Measurements from ENCODE around the gene PMIS2.

The PMIS2 gene

DNA sequence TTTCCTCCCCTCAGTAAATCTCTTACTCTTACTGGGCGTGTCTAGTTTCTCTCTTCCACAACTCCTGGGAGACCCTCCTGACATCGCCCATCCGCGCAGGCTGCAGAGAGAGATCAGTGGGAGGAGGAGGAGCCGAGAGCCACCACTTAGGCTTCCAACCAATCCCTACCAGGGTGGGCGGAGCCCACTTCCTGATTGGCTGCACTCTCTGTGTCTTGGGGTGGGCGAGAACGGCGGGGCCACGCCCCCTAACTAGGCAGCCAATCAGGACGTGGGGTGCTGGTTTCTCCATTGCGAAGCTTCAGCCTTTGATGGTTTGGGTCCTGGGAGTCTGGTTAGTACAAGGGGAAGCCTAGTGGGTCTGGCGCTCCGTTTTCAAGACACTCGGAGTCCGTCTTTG, at the start of gene PMIS2:
TSS of gene PMIS2 (plus strand) at position 326 of the 400 bp plus-strand sequence. CDS start 87 bp downstream, outside the sequence.
- DNase-seq (ENCODE audit: low read depth): no peak

DNA sequence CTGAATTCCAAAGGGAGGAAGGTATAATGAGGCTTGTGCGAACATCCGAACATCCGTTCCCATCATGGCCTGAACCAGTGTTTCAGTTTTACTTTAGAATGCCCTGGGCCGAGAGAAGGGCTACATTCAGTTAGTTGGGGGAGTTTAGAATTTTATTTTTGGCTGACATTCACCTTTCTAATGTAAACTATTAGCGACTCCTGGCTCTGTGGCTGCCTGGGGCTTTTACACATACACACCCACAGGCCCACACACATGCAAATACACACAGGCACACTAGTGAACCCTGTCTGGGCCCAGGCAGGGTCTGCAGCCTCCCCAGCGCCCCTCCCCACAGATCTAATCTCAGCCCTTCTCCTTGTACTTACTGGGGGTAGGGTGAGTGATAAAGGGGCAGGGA, 46.7 kb upstream of the PMIS2 start:
- no peak for DNase-seq (ENCODE audit: low read depth)

DNA sequence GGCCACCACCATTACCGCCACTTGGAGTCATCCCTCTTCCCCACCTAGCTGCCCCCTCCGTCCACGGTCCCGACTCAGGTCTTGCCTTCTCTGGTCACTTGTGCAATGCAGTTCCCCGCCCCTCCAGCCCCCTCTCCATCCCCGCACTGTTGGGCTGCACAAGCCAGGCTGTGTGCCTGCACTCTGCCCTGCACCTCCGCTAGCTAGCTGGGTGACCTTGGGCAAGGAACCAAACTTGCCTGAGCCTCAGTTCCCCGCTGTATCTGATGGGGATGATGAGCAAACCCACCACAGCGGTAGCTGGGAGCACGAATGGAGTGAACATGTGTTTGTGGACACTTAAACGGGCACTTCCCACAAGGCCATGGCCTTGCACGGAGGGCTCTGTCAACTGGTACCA, 46.1 kb upstream of the PMIS2 start:
- DNase-seq (ENCODE audit: low read depth): no peak

DNA sequence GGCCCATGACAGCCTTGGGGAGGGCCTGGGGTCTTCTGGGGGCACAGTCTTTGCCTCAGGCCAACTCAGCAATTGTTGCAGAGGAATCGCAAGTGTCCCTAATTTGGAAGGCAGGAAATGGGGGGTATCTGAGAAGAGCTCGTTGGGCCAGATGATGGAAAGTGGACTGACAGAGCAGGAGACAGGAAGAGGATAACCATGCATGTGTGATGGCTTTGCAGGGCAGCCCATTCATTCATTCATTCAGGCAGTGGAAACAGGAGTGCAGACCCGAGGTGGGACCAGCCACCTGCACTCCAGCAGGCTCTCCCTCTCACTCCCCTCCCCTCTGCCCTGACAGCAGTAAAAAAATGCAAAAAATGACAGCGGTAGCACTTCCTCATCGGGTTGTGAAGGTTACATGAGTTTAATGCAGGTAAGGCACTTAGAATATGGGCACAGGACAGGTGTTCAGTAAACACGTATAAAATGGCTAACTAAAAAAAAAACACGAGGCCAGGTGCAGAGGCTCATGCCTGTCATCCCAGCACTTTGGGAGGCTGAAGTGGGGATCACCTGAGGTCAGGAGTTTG, 45.5 kb upstream of the PMIS2 start:
- DNase-seq (ENCODE audit: low read depth): no peak

DNA sequence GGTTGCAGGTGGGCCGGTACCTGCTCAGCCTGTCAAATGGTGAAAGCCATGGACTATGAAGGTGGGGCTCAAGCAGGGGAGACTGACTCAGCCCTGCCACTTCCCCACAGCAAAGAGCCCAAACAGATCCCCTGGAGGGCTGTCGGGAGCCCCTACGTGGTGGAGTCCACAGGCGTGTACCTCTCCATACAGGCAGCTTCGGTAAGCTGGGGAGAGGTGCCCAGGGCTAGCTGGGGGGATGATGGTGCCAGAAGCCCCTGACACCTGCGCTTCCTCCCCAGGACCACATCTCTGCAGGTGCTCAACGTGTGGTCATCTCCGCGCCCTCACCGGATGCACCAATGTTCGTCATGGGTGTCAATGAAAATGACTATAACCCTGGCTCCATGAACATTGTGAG, 43.8 kb upstream of the PMIS2 start:
- no peak for DNase-seq (ENCODE audit: low read depth)

DNA sequence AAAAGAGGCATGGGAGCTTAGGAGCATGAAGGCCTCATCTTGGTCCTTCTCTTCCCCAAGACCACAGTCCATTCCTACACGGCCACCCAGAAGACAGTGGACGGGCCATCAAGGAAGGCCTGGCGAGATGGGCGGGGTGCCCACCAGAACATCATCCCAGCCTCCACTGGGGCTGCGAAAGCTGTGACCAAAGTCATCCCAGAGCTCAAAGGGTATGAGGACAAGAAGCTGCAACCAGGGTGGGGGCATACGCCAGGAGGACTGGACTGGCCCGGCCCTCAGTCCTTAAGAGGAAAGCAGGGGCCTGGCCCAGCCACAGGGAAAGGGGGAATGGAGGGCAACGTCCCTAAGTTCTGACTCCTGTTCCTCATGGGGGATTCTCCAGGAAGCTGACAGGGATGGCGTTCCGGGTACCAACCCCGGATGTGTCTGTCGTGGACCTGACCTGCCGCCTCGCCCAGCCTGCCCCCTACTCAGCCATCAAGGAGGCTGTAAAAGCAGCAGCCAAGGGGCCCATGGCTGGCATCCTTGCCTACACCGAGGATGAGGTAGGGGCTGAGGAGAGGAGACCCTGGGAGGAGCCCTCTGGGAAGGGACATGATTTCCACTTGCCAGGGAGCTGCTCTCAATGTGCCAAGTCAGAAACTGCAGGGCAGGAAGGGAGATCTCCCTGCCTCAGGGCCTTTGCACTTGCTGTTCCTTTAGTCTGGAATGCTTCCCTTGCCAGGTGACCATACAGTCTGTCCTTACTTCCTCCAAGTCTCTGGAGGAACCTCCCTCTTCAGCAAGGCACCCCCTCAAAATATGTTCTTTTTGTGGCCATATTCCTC, 42.5 kb upstream of the PMIS2 start:
- no peak for DNase-seq (ENCODE audit: low read depth)

DNA sequence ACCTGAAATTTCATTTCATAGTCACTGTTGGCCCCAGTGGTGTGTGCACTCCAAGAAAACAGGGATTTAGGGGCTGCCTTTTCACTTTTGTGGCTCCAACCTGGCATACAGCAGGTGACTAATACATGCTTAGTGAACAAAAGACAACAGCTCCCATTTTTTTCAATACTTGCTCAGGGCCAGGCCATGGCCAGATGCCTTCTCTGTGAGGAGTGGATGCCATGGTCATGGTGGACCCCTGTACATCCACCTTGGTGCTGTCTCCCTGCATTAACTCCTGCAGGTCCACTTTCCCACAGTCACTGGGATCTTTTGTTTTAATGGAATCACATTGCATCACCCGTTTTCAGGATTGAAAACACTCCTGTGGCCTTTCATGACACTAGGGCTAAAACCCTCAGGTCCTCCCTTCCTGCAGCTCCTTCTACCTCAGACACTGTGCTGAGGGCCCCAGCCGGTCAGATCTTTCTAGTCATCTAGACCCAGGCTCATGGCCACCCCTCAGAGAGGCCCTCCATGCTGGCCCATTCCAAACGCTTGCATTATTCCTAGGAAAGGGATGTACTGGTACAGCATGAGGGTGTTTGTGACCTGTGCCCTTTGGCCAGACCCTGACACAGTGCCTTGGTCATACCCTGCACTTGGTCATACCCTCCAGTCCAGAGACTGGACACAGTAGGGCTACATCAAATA, 41.7 kb upstream of the PMIS2 start:
- DNase-seq (ENCODE audit: low read depth): no peak

DNA sequence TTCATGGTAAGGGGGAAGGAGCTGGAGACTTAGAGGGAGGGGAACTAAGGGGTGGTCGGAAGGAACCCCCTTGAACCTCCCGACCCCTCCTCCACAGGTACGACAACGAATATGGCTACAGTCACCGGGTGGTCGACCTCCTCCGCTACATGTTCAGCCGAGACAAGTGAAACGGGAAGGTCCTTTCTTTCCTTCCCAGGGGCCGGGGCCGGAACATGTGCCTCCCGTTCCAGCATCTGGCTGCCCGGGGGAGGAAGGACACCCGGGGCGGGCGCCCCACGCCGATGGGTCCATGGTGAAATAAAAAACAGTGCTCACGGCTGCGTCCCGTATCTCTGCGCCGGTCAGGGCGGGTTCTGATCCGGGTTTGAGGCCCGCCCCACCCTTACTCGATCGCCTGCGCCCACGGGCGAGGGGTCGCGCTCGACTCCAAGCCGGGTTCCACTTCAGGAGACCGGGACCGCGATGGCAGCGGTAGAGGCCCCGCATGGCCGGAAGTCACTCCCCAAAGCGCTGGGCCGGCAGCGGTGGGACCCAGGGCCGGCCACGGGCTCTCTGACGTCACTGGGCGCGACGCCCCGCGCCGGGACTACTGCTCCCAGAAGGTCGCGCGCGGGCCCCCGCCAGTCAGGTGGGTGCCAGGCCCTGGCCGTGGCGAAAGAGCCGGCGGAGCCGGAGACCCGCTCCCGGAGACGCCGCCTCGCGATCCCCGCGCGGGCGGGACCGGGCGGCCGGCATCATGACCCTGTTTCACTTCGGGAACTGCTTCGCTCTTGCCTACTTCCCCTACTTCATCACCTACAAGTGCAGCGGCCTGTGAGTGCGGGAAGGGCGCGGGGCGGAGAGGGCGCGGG, 40.7 kb upstream of the PMIS2 start, which contains the start of gene TMEM147:
TSS of gene TMEM147 (plus strand) at position 626 of the 854 bp plus-strand sequence. CDS start at position 740, 114 bp downstream.
- peak; percentile 73 for DNase-seq (ENCODE audit: low read depth)

DNA sequence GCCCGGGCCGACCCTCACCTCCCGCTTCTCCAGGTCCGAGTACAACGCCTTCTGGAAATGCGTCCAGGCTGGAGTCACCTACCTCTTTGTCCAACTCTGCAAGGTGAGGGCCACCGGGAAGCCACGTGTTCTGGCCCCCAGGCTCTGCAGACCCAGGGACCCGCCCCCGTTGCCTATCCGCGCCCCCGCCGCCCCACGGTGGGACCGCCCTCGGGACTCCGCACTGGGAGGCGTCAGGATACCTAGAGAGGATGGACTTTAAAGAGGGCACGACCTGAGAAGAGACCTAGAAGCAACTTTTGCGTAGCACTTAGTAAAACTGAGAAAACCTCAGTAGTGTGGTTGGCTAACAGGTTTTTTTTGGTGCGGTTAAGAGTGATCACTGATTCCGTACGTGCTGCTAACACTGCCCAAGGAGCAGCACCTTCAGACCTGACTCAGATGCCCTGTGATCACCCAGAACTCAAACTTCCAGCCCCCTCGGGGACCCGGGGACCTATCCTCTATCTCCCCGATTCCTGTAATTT, 40.1 kb upstream of the PMIS2 start:
- peak; percentile 51 for DNase-seq (ENCODE audit: low read depth)

DNA sequence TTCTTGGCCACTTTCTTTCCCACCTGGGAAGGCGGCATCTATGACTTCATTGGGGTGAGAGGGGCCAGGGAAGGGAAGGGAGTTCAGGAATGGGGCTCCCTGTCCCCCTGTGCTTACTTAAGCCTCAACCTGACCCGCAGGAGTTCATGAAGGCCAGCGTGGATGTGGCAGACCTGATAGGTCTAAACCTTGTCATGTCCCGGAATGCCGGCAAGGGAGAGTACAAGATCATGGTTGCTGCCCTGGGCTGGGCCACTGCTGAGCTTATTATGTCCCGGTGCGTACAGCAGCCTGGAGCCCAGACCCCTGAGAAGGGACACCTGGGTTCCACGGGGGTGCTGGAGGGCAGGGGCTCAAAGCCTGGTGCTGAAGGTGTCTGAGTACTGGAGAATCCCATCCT, 39.4 kb upstream of the PMIS2 start:
- DNase-seq (ENCODE audit: low read depth): no peak

DNA sequence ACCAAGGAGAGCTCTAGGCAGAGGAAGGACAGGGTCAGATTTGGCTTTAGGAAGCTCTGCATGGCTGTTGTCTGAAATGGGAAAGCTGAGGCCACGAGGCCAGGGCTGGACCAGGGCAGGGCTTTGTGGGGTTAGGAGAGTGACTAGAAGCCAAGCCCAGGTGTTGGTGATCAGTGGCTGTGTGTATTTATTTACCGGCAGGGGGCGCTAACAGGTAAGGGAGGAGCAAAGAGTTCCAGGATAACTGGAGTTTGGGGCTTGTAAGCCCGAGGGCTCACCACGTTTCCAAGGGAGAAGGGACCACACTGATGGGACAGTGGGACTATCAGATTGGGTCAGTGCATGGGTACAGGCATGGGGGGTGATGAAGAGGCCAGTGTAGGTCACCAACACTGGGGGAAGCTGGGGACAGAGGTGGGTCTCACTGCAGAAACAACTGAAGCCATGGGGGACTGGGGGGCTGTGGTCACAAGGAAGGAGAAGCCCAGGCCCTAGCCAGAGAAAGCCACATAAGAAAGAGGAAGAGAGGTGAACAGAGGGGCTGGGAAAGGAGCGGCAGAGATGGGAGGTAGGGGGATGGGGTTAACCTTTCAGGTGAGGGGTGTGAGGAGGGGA, 36.7 kb upstream of the PMIS2 start:
- DNase-seq (ENCODE audit: low read depth): no peak

DNA sequence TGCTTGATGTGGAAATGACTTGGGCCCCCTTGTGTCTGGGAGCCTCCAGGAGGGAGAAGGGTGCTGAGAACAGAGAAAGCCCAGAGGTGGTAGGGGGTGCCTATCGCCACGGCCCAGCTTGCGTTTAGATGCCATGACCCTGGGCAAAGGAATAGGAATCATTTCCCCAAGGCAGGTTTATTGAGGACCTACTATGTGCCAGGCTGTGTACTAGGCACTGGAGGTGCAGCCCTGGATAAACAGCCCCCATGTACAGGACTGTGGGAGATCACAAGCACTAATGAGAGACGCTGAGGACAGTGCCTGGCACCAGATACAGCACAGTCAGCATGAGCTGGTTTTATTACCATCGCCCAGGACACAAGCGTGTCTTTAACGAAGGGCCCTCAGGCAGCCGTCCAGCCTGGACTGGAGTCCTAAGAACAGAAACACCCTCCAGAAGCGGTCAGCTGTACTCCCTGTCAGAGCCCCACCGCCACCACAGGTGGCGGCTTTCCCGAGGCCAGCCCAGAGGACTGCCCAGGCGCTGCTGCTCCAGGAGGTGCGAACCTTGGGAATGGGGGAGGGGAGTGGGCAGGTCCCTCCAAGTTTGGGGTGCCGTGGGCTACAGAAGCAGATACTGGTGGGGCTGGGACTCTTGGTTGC, 36.0 kb upstream of the PMIS2 start:
- no peak for DNase-seq (ENCODE audit: low read depth)

DNA sequence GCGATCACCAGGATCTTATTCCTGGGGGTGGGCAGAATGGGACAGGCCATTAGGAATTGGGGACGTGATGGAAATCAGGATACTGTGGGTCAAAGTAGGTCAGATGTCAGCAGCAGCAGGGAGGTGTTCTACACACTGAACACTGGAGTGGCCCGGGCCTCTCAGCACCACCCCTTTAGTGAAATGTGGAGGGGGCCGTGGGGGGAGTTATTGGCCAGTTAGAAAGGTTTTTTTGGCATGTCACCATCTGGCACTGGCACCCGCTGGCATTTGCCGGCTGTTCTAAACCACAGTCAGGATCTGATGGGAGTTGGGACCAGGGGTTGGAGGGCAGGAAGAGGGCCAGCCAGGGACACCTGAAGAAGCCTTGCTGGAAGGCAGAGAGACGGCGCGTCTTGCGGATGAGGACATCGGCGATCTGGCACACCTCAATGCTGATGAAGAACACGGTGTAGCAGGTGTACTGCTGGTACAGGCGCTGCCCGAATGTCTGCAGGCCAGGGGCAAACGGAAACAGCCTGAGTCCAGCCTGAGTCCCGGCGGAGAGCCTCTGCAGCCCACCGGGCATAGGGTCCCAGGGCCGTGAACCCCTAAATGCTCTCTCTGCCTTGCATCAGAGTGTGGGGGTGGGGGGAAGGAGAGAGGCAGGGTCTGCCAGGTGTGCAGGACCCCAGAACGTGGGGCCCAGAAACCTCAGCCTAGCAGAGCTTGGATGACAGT, 34.7 kb upstream of the PMIS2 start:
- DNase-seq (ENCODE audit: low read depth): no peak

DNA sequence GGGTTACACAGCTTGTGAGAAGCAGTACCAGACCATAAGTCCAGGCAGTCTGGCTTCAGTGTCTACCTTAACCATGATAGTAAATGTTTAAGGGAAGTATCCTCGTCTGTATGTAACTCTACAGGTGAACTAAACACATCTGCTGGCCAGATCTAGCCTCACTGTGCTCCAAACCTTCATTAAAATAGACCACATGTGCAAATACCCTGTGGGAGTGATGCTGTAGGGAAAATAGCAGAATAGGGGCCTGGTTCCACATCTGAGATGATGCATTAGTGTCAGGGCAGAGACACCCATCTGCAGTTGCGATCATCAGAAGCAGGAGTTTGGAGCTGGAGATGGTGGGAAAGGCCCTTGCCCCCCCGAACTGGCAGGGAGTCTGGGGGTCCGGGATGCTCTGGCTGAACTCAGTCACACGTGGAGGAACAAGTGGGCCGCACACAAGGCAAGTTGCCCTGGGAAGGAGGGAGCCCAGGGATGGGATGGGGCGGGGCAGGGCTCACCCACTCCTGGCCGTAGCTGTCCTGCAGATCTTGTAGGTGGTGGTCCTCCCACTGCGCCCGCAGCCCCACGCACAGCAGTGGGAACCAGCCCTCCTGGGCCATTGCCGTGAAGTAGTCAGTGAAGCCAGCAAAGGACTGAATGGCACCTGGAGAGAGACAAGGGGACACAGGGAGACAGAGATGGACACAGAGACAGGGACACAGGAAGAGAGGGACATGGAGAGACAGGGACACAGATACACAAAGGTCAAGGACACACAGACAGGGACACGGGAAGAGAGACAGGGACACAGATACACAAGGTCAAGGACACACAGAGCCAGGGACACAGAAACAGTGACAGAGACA, 33.2 kb upstream of the PMIS2 start:
- DNase-seq (ENCODE audit: low read depth): no peak

DNA sequence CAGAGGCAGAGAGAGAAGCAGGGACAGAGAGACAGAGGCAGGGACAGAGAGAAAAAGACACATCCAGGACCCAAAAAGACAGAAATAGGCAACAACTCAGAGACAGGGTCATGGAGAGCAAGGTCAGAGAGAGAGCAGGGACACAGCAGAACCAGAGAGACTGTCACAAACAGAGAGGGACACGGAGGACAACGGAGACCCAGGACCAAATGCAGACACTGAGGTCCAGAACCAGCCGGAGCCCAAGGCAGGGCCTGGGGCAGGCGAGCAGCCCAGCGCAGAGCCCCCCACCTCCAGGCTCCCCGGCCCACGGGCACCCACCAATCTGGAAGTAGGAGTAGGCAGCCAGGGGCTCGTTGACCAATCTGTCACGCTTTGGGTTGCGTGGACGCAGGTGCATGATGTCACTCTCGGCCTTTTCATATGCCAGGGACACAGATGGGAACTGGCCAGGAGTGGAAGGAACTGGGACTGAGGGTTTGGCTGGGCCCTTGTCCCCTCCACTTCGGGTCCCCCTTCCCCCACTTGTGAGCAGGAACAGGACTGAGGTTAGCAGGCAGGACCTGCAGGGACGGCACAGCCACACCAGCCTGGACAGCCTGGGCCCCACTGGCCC, 32.5 kb upstream of the PMIS2 start:
- DNase-seq (ENCODE audit: low read depth): no peak

DNA sequence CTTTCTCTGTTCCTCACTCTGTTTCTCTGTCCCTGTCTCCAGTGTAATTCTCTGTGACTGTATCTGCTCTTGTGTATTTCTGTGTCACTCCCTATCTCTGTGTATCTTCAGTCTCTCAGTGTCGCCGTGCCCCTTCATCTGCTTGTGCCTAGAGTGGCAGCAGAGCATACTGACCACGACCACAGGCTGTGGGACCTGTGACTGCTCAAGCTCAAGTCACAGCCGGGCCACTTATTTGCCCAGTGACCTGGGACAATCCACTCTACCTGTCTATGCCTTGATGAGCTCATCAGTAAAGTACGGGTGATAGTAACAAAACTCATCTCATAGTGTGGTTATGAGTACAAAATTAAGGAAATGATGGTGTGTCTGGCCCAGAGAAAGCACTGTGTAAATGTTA, 31.9 kb upstream of the PMIS2 start:
- no peak for DNase-seq (ENCODE audit: low read depth)

DNA sequence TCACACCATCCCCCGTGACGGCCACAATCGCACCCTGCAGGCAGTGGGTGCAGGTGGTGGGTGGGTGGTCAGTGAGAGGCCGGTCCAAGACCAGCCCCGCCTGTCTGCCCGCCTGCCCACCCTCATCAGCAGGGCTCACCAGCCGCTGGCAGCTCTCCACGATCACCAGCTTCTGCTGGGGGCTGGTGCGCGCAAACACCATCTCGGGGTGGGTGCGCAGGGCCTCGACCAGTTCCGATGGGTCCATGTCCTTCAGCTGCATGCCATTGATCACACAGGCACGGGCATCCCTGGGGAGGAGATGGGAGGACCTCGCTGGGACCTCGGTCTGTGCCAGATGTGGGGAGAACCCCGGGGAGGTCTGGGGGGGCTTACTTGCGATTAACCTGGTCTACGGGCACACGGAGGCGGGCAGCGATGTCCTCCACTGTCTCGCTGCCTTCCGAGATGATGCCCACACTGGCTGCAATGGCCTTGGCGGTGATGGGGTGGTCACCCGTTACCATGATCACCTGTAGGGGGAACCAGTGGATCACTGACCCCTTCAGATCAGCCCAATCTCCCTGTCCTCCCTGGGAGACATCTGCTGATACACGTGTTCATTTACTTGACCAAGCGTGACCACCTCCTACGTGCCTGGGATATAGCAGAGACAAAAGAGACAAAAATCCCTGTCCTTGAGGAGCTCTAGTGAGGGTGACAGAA, 30.5 kb upstream of the PMIS2 start:
- no peak for DNase-seq (ENCODE audit: low read depth)

DNA sequence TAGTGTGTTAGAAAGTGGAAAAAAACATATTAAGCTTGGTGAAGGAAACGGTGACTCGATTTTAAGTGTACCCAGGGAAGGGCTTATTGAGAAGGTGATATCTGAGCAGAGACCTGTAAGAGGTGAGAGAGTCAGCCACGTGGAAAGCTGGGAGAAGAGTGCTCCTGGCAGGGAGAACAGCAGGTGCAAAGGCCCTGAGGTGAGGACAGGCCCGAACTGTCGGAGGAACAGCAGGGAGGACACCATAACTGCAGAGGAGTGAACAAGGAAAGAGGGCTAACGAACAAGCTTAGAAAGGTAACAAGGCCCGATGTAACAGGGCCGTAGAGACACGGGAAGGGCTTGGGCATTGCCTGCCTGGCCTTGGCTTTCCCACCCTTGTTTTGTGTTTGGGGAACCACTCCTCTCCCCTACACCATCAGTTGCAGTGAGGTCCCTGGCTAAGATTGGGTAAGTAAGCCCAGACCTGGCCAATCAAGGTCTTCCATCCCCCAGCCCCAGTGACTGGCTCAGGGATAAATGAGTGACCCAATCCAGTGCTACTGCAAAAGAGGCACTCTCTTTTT, 29.9 kb upstream of the PMIS2 start:
- DNase-seq (ENCODE audit: low read depth): no peak
